Urothelium cell line (cell line): ENCODE results near the gene GTSE1.
A peak's percentile ranks its signal among the peaks of the same experiment; 100 is the strongest.
"Not testable (repeated sequence)": the region's sequence is repeated elsewhere in the genome, so short reads cannot be mapped to it uniquely, and the experiment has no call there.

Experiments used
- DNase-seq: peaks from one replicate; pipeline ENCODE4 v3.0.0; 2011; ENCODE audit warnings: low spot score, mixed read lengths
- FAIRE-seq: peaks from 2 replicates; lab custom pipeline; 2011; peaks lifted over from hg19 to GRCh38; lab: Jason Lieb, UNC

The GTSE1 gene

GRCh38 chr22:46296257-46297150 lies at the start of gene GTSE1:
Gene GTSE1, plus strand, starts transcription at chr22:46296870. Its CDS starts 531 bp downstream, at chr22:46297401.
- peak; percentile 94 for FAIRE-seq
- DNase-seq, result peak; percentile 100

- FAIRE-seq (no peak), DNase-seq (no peak)
These were observed 49.2 kb upstream of the GTSE1 start for GRCh38 chr22:46247443-46247975.

- FAIRE-seq, result peak; percentile 99
- DNase-seq, result peak; percentile 95
These were observed 46.5 kb upstream of the GTSE1 start, which contains the start of gene CDPF1 for GRCh38 chr22:46250035-46250782. Gene CDPF1, minus strand, starts transcription at chr22:46250293. Its CDS starts 2,009 bp downstream, at chr22:46248284.

GRCh38 chr22:46250783-46251125 lies 45.9 kb upstream of the GTSE1 start:
- FAIRE-seq, result no peak
- DNase-seq, result no peak

GRCh38 chr22:46251266-46251665 lies 45.4 kb upstream of the GTSE1 start:
- FAIRE-seq (no peak), DNase-seq (no peak)

GRCh38 chr22:46251816-46252380 lies 44.8 kb upstream of the GTSE1 start:
- no peak for FAIRE-seq
- DNase-seq, result no peak

- DNase-seq, result no peak
- no peak for FAIRE-seq
These were observed 40.2 kb upstream of the GTSE1 start for GRCh38 chr22:46256358-46256958.

GRCh38 chr22:46259374-46259773 lies 37.3 kb upstream of the GTSE1 start:
- no peak for DNase-seq
- FAIRE-seq, result no peak

- FAIRE-seq (no peak), DNase-seq (no peak)
These were observed 36.6 kb upstream of the GTSE1 start for GRCh38 chr22:46260038-46260437.

GRCh38 chr22:46262449-46263215 lies 34.0 kb upstream of the GTSE1 start:
- FAIRE-seq, result no peak

GRCh38 chr22:46263216-46263590 lies 33.5 kb upstream of the GTSE1 start, which contains the start of gene PKDREJ:
Gene PKDREJ, minus strand, starts transcription at chr22:46263343. Its CDS starts 21 bp downstream, at chr22:46263322.
- FAIRE-seq, result no peak
- DNase-seq, result no peak

More at GRCh38 chr22:46262449-46263215, 34.0 kb upstream of the GTSE1 start:
- no peak for DNase-seq

- FAIRE-seq, DNase-seq: not testable (repeated sequence)
These were observed 32.1 kb upstream of the GTSE1 start for GRCh38 chr22:46264520-46264919.

GRCh38 chr22:46265627-46266026 lies 31.0 kb upstream of the GTSE1 start:
- DNase-seq, FAIRE-seq: not testable (repeated sequence)

- DNase-seq (peak; percentile 97), FAIRE-seq (peak; percentile 40)
These were observed 29.0 kb upstream of the GTSE1 start, which contains the start of gene TTC38 for GRCh38 chr22:46267431-46268279. Gene TTC38, plus strand, starts transcription at chr22:46268008. Its CDS starts 32 bp downstream, at chr22:46268040.

- no peak for FAIRE-seq
These were observed 27.1 kb upstream of the GTSE1 start for GRCh38 chr22:46269564-46269963.

GRCh38 chr22:46272196-46272595 lies 24.5 kb upstream of the GTSE1 start:
- no peak for DNase-seq
- no peak for FAIRE-seq

More at GRCh38 chr22:46269564-46269963, 27.1 kb upstream of the GTSE1 start:
- DNase-seq, result no peak

GRCh38 chr22:46272762-46273431 lies 23.8 kb upstream of the GTSE1 start:
- FAIRE-seq (no peak), DNase-seq (no peak)
